Activated CD4-positive, CD25-positive, alpha-beta regulatory T cell treated with anti-CD3 and anti-CD28 coated beads, Interleukin-2, amount 50 U/mL, for 24 hours (primary cell): ENCODE results near the gene ARAP3.
A peak's percentile ranks its signal among the peaks of the same experiment; 100 is the strongest.
"Not testable (repeated sequence)": the region's sequence is repeated elsewhere in the genome, so short reads cannot be mapped to it uniquely, and the experiment has no call there.

Experiments used
- ATAC-seq, 2 donors: fragments of 150-1000 bp; cut with Tn5 transposase; one replicate each; pipeline ENCODE4 v1.10.0; 2021; ENCODE audit warnings: mild to moderate bottlenecking in 1 of 2, moderate library complexity in 1 of 2

Gene ARAP3, protein sequence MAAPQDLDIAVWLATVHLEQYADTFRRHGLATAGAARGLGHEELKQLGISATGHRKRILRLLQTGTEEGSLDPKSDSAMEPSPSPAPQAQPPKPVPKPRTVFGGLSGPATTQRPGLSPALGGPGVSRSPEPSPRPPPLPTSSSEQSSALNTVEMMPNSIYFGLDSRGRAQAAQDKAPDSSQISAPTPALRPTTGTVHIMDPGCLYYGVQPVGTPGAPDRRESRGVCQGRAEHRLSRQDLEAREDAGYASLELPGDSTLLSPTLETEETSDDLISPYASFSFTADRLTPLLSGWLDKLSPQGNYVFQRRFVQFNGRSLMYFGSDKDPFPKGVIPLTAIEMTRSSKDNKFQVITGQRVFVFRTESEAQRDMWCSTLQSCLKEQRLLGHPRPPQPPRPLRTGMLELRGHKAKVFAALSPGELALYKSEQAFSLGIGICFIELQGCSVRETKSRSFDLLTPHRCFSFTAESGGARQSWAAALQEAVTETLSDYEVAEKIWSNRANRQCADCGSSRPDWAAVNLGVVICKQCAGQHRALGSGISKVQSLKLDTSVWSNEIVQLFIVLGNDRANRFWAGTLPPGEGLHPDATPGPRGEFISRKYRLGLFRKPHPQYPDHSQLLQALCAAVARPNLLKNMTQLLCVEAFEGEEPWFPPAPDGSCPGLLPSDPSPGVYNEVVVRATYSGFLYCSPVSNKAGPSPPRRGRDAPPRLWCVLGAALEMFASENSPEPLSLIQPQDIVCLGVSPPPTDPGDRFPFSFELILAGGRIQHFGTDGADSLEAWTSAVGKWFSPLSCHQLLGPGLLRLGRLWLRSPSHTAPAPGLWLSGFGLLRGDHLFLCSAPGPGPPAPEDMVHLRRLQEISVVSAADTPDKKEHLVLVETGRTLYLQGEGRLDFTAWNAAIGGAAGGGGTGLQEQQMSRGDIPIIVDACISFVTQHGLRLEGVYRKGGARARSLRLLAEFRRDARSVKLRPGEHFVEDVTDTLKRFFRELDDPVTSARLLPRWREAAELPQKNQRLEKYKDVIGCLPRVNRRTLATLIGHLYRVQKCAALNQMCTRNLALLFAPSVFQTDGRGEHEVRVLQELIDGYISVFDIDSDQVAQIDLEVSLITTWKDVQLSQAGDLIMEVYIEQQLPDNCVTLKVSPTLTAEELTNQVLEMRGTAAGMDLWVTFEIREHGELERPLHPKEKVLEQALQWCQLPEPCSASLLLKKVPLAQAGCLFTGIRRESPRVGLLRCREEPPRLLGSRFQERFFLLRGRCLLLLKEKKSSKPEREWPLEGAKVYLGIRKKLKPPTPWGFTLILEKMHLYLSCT (N-terminal part only)

DNA sequence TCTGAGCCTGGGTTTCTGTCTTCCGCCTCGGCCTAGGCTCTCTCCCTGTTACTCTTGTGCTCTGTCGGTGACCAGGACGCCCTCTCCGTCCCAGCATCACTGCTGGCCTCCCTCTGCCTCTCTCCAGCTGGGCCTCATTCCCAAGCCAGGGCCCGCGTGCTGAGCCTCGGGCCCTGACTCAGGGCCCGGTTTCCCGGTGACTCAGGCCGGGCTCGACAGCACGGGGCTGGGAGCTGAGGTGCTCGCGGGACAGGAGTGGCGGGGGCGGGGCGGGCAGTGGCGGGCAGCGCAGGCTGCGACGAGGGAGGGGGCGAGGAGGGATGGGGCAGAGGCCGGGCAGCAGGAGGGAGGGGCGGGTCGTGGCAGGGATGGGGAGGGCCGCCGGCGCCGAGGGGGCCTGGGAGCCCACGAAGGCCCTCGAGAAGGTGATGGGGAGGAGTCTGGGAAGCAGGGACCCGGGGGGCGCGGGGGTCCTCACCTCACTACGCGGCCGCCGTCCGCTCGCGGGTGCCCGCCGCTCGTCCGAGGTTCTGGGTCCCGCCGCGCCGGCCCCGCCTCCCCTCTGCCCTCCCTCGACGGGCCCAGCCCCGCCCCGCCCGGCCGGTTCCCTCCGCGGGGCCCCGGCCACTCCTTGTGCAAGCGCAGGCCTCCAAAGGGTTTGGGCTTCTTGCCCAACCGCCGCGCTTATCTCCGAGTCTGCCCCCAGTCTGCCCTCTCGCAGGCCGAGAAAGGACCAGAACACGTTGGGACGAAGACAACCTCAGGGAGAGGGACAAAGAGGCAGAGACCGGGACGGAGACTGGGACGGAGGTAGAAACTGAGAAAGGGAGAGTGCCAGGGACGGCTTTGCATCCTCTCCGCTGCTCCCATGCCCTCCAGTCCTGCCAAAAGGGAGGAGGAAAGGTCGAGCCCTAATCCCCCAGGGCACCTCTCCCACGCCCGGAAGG is at the start of gene ARAP3:
TSS of gene ARAP3 (minus strand) at position 536 of the 947 bp plus-strand sequence. CDS start 1,744 bp downstream, outside the sequence.
- ATAC-seq = peak; percentile 73

DNA sequence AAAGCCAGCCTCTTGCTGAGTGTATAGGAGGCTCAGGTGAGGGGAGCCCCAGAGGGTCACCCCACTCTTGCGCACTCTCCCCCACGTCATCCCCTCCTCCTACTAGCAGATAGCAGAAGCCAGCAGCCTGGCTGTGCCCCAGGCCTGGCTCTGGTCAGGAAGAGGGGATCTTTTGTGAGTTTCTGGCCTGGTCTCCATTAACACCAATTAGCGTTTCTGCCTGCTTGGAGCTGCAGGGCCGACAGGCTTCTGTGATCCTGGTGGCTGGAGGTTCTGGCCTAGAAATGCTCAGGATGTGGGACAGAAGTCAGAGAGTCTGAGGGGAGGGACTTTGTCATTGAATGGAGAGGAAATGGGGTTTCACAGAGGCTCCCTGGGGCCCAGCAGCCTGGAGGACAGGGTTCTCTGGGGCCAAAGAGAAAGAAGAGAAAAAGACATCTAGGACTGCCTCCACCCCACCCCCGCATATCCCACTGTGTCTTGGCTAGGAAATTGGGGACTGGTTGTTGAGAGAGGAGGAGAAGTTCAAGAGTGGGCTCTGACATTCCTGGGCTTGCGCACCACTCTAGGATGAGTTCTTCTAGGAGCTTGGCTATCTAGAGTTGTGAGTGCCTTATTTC is 47.5 kb upstream of the ARAP3 start:
- no peak for ATAC-seq

DNA sequence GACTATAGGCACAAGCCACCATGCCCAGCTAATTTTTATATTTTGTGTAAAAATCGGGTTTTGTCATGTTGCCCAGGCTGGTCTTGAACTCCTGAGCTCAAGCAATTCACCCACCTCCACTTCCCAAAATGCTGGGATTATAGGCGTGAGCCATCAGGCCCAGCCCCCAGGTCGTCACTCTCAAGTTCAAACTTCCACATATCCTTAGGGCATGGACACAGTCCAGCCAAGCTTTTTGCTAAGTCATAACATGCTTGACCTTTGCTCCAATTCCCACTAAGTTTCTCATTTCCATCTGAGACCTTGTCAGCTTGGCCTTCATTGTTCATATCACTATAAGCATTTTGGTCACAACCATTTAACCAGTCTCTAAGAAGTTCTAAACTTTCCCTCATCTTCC is 43.9 kb upstream of the ARAP3 start:
- no peak for ATAC-seq

DNA sequence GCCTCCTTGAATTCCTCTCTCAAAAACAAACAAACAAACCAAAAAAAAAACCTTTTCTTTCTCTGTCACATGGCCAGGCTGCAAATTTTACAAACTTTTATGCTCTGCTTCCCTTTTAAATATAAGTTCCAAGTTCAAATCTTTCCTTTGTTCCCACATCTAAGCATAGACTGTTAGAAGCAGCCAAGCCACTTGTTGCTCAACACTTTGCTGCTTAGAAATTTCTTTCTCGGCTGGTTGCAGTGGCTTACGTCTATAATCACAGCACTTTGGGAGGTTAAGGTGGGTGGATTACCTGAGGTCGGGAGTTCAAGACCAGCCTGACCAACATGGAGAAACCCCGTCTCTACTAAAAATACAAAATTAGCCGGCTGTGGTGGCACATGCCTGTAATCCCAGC is 43.1 kb upstream of the ARAP3 start:
- ATAC-seq = not testable (repeated sequence)

DNA sequence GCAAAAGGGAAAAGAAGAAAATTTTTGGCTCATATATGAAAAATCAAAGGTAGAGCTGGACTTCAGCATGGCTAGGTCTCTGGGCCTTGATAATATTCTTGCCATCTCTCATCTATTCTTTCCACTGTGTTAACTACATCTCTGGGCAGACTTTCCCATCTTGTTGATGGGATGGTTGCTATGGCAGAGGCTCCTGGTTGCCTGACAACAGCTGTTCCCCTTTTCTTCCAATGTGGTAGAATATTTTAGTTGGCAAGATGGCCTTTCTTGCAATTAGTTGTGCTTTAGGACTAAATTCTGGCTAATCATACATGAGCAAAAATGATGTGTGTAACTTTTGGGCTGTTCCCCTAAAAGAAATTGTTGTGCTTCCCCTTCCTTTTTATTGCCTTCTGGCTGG is 40.2 kb upstream of the ARAP3 start:
- no peak for ATAC-seq

DNA sequence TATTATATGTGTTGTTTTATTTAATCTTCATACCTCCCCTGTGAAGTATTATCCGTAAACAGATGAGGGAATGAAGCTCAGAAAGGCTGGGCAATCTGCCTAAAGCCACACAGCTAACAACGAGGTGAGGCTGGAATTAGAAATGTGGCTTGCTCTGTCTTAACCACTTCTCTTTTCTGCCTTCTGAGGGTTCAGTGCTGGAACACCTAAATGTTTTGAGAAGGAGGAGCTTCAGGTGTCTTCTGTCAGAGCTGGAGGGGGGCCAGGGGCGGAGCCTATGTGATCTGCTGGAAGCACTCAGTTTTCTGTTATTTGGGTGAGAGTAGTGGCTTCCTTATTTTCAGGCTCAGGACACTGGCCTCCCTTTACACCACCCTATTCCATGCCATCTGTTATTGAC is 35.0 kb upstream of the ARAP3 start:
- ATAC-seq = no peak

DNA sequence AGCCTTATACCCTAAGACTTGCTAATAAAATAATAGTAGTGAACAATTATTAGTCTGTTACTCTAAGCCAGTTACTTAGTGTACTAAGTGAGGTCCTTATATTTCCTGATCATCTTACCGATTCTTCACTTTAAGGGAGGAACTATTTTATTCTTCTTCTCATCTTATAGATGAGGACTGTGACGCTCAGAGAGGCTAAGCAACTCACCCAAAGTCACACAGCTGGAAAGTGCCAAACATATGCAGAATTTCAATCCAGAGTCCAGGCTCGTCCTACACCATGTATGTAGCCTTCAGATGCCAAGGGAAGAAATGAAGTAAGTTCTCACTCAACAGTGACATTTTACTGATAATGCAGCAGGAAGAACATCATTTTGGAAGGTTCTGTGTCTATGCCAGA is 34.4 kb upstream of the ARAP3 start:
- ATAC-seq = no peak

DNA sequence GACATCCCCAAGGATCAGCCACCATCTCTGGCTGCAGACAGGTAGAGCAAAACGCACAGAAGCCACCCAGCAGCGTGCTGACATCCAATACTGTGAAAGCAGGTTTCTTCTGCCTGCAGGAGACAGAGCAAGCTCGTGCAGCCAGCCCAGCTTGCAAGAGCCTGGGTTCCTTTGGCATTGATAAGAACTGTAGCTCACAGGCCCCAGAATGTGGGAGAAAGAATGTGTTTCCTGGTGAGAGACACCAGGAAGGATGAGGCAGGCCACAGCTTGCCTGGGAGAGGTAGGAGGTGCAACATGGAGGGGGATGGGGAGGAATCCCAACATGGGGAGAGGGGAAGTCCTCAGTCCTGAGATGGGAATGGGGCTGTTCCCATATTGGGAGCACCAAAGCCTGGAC is 34.0 kb upstream of the ARAP3 start:
- no peak for ATAC-seq

DNA sequence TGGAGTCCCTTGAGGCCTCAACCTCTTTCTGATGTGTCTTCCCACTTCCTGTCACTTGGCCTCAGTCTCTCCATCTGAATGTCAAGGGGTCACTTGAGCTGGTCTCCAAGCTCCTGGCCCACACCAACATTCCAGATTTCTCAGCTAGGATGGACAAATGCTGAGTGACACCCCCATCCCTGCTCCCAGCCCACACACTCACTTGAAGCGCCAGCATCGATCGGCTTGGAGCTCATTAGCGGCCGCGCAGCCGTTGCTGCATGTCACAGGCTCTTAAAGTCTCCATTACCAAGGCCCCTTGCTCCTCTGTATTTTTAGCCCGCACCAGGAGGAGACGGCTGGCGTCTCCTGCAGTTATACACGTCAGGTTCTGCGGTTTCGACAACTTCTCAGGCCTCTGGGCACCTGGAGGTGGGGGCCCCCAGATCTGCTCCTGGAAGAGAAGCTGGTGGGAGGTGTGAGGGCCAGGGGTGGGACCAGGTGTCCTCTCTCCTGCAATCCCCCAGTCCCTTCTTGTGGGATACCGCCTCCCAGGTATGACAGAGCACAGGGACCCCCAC is 33.4 kb upstream of the ARAP3 start:
- ATAC-seq = no peak

DNA sequence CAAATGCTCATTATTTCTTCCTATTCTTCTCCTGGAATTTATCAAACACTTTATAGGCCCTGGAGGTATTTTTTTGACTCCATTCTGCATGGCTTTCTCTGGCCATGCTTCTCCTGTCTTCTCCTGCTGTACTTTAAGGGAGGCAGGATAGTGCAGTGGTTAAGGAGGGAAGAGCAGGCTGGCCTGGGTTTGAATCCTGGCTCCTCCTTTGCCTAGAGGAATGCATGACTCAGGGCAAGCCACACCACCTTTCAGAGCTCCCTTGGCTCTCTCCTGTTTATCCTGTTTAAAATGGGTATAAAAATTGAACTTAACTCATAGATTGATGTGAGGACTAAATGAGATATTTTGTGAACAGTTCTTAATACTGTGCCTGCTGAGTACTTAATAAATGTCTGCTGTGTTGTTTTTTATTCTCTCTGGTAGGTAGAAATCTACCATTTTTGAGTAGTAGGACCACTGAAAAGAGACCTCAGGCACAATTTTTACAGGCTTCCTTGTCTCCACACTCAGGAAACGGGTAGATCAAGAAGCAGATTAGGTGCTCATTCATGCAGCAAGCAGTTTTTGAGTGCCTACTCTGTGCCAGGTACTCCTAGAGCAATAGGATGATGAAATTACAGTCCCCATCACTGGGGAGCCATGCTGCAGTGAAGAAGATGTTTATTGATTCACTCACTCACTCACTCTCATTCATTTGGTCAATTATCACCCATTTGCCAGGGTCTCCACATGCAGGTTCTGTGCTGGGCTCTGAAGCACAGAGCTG is 32.7 kb upstream of the ARAP3 start:
- no peak for ATAC-seq

DNA sequence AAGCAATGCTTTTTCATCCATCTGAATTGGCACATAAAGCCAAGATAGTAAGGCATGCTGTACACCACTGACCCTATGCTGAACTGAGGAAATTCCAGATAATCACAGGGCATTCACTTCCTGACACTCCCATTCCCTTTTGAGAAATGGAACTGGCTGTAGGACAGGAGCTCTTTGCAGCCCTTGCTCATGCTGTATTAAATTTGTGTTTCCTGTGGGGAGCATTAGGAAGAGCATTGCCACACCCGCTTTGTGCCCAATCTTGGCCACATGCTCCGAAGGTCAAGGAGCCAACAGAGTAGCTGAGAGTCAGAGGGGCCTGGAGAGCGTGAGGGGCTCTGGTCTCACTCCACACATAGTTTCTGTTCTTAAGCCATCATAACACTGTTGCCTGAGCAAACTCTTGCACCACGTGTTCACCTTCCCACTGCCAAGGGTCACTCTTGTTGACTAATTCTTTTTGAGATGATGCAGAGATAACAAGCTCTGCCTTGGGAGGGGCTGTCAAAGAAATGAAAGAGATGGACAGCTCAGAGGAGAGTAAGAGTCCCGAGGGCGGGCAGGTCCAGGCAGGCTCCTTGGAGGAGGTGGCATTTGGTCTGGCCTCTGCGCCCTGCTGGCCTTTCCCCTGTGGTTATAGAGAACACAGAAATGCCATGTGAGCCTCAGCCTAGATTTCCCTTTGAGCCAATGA is 31.7 kb upstream of the ARAP3 start:
- no peak for ATAC-seq

DNA sequence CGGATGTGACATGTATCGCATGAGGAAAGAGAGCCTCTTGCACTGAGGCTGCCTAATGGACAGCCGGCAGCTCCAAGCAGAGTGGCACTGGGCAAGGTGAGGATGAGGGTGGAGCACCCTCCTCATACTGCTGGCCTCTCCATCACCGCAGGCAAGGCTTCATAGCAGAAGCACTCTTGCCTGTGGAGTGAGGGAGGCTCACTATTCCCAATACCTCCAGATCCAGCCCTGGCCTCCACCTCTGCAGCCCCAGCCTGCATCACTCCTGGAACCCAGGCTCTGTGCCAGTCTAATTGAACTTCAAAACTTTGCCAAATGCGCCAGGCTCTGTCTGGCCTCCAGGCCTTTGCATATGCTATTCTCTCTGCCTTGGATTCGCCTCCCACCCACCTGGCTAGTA is 29.7 kb upstream of the ARAP3 start:
- ATAC-seq = no peak

DNA sequence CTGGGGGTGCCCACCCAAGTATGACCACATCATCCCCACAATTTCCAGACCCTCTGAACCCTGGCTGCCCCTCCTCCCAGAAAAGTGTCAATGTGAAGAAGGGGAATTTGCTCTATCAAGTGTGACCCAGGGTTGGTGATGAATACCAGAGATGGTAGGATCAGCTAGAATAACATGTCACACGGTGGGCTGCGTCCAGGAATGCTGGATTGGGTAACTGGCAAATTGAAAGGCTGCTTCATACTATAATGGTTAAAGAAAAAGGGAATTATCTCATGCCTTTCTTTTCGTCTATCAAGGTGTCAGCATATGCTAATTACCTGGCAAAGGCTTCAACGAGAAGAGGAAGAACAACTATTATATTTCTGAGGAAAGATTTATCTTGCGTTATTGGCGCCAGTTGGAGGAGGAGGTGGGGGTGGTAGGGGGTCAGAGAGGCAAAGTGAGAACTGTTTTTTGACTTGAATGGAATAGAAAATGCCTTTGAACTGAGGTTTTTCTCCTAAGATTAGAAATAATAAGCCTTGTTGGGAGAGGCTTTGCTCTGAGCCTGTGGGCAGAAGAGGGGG is 27.8 kb upstream of the ARAP3 start:
- ATAC-seq = no peak

DNA sequence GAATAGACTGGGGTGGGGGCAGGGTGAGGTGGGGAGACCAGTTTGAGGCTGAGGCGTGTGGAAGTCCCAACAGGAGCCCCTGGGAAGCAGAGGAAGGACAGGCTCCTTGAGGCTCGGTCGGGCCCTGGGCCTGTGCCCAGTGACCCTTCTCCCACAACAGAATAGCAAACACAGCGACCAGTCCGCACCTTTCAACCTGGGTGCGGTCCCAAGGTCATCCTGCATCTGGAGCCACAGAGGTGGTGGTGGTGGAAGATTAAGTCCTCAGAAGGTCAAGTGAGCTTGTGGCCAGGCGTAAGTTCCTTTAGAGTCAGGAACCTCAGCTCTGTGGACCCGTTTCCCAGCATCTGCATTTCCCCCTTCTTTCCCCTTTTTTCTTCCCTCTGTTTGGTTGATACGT is 26.0 kb upstream of the ARAP3 start:
- ATAC-seq = no peak

DNA sequence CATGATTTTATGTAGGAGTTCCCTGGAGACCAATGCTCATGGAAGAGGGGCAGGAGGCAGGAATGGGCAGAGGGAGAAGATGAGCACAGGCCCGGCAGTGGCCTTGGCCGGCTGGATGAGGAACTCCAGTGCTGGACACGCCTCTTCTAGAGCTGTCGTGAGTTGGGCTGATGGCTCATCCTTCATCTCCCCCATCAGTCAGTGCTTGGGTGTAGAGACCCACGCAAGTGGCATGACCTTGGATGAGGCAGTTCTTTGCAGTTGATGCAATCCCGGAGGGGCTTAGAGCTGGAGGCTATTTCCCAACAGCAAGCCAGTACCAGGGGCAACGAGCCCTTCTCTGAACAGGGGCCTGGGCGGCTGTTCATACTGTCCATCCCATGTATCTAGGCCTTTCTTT is 25.5 kb upstream of the ARAP3 start:
- ATAC-seq = no peak

DNA sequence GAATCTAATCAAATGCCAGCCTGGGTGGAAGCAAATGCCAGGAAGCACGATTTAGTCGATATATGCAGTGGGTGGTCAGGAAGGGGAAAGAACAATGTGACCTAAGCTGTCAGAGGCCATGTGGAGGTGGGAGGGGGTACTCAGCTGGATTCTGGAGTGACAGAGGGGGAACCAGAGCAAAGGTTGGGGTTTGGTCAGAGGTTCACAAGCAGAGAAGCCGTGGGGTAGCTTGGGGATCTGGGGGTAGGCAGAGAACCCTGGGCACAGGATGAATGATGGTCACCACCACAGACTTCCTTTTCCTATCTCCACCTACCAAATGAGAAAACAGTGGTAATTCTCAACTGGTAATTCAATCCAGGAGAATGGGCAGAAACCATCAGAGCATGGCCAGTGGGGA is 24.1 kb upstream of the ARAP3 start:
- ATAC-seq = no peak

DNA sequence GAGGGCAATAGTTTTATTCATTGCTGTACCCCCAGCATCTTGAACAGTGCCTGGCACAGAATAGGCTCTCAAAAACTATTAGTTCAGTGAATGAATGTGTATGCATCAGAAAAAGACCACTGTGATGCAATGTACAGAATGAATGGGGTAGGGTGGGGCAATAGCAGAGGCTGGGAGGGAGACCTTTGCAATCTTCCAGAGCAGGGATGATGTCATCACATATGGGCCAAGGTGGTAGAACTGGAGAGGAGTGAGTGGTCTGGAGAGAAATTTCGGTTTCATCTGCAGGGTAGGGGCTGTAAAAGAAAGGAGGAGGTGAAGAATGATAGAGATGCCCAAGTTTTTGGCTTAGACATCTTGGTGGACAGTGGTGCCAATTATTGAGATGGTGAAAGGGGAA is 23.4 kb upstream of the ARAP3 start:
- ATAC-seq = no peak

DNA sequence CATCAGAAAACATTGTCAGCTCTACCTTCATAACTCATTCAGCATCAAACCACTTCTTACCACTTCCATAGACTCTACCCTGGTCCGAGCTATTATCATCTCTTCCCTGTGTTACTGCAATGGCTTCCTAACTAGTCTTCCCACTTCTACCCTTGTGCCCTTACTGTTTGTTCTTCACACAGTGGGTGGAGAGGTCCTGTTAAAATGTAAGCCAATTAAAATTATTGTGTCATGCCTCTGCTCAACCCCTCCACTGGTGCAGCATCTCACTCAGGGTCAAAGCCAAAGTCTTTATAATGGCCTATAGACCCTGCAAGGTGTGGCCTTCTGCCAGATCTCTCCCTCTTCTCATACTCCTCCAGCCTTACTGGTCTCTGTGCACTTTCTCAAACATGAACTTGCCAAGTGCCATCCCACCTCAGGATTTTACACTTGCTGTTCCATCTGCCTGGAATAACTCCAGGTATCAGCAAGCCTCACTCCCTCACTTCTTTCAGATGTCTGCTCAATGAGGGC is 22.8 kb upstream of the ARAP3 start:
- no peak for ATAC-seq

DNA sequence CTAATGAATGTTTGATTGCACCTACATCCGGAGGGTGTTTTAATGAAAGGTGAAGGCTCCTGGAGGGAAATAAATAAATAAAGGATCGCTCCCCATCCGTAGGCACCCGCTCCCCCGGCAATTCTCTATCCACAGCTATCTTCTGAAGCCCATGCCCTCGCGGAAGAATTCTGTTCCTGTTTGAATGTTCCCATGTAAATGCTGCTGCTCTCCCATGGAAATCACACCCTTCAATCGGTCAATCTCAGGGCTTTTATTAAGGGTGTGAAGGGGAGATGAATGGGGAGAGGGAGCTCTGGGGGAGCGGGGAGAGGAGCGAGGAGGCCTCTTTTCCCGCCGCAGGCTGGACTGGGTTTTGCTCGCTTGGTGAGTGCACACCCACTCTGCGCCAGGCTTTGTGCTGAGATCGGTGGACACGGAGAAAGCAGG is 21.1 kb upstream of the ARAP3 start:
- no peak for ATAC-seq
